Stimulated activated CD8-positive, alpha-beta memory T cell treated with anti-CD3 and anti-CD28 coated beads, Interleukin-7, amount 100 ng/mL, for 24 hours (primary cell): ENCODE measurements around the gene KCNMB2.
"Not testable (repeated sequence)": the region's sequence is repeated elsewhere in the genome, so short reads cannot be mapped to it uniquely, and the experiment has no call there.

ENCODE experiments used
- DNase-seq: peaks from one replicate; pipeline ENCODE4 v3.0.0-alpha.2; 2020; ENCODE audit warnings: low read depth

KCNMB2 gene

GRCh38 chr3:178810181-178810580, 273.9 kb downstream of the KCNMB2 start:
- no peak for DNase-seq

GRCh38 chr3:178822722-178823121, 286.5 kb downstream of the KCNMB2 start:
- DNase-seq: no peak

- no peak for DNase-seq
These were observed 286.9 kb downstream of the KCNMB2 start for GRCh38 chr3:178823150-178823549.

- no peak for DNase-seq
These were observed 287.5 kb downstream of the KCNMB2 start for GRCh38 chr3:178823591-178824246.

GRCh38 chr3:178826435-178827123, 290.3 kb downstream of the KCNMB2 start:
- DNase-seq: no peak

GRCh38 chr3:178827285-178827856, 291.1 kb downstream of the KCNMB2 start:
- no peak for DNase-seq

GRCh38 chr3:178833695-178834094, 297.5 kb downstream of the KCNMB2 start:
- DNase-seq: no peak

- no peak for DNase-seq
These were observed 298.8 kb downstream of the KCNMB2 start for GRCh38 chr3:178835033-178835432.

- no peak for DNase-seq
These were observed 301.3 kb downstream of the KCNMB2 start for GRCh38 chr3:178837512-178837911.

- no peak for DNase-seq
These were observed 304.4 kb downstream of the KCNMB2 start for GRCh38 chr3:178840586-178840985.

- DNase-seq: no peak
These were observed 304.8 kb downstream of the KCNMB2 start for GRCh38 chr3:178841011-178841410.

- no peak for DNase-seq
These were observed 308.7 kb downstream of the KCNMB2 start for GRCh38 chr3:178844916-178845315.

- DNase-seq: no peak
These were observed 309.3 kb downstream of the KCNMB2 start for GRCh38 chr3:178845420-178846118.

GRCh38 chr3:178847190-178847589, 311.0 kb downstream of the KCNMB2 start:
- no peak for DNase-seq

- no peak for DNase-seq
These were observed 313.1 kb downstream of the KCNMB2 start for GRCh38 chr3:178849199-178849910.

GRCh38 chr3:178850450-178851190, 314.4 kb downstream of the KCNMB2 start:
- no peak for DNase-seq

GRCh38 chr3:178851564-178851963, 315.3 kb downstream of the KCNMB2 start:
- DNase-seq: no peak

GRCh38 chr3:178856804-178857203, 320.6 kb downstream of the KCNMB2 start:
- no peak for DNase-seq

GRCh38 chr3:178859386-178859785, 323.1 kb downstream of the KCNMB2 start:
- no peak for DNase-seq

GRCh38 chr3:178859900-178860436, 323.7 kb downstream of the KCNMB2 start:
- DNase-seq: not testable (repeated sequence)

GRCh38 chr3:178868681-178869080, 332.4 kb downstream of the KCNMB2 start:
- DNase-seq: no peak
